ENCODE measurements around the gene CARD11. TPM values are rescaled to one million over a fixed set of nuclear protein-coding genes. Genes with fewer than 3 reads are reported as not detected.

The CARD11 gene
- total and polyA plus RNA-seq, 2 donors (not counting 1 experiment from before 2014, with no cell fraction given) = 0.02 TPM; not detected in 1

- TF ChIP-seq CTCF (conservative IDR thresholded peaks at IDR 0.05 in 1 of 2, IDR thresholded peaks at IDR 0.05 in 1 of 2; ENCODE audit: low read depth in 1 of 2, low read length in 2 of 2) = no peak
- TF ChIP-seq EZH2 (IDR thresholded peaks at IDR 0.05; ENCODE audit: low read length, missing control alignments) = no peak
- Histone ChIP-seq H3K27me3 (ENCODE audit: control insufficient read depth, insufficient read depth, low read length) (no peaks in the 10 kb centered on the region), H3K36me3 (ENCODE audit: control insufficient read depth, insufficient read depth, low read length) (no peaks in the 10 kb centered on the region), H3K79me2 (ENCODE audit: control insufficient read depth, insufficient read depth, low read length) (no peaks in the 10 kb centered on the region), H3K4me2 (ENCODE audit: extremely low read depth, insufficient read depth, low read length) (no peak overlapping the region), H4K20me1 (ENCODE audit: control insufficient read depth, extremely low read depth, insufficient read depth, low read length) (no peaks in the 10 kb centered on the region), H3K9me3 (ENCODE audit: control insufficient read depth, insufficient read depth, low read depth, low read length) (no peaks in the 10 kb centered on the region), H2AFZ (ENCODE audit: low read length) (no peak overlapping the region), H3K9ac (ENCODE audit: insufficient read depth, low read length) (no peak overlapping the region), H3K4me3 (replicated peaks in 1 of 4; ENCODE audit: control extremely low read depth in 1 of 4, insufficient read depth in 1 of 4, low read depth in 3 of 4, low read length in 4 of 4) (no peak overlapping the region), H3K27ac (ENCODE audit: insufficient read depth, low read length) (no peak overlapping the region), H3K4me1 (ENCODE audit: control insufficient read depth, extremely low read depth, insufficient read depth, low read length) (no peaks in the 10 kb centered on the region)
- DNase-seq (ENCODE audit: low read depth in 2 of 2) = no peak
Observed at GRCh38 chr7:3037259-3037658, 6.4 kb downstream of the CARD11 start.

- Histone ChIP-seq H4K20me1 (ENCODE audit: control insufficient read depth, extremely low read depth, insufficient read depth, low read length) (no peaks in the 10 kb centered on the region), H3K27me3 (ENCODE audit: control insufficient read depth, insufficient read depth, low read length) (no peaks in the 10 kb centered on the region), H3K79me2 (ENCODE audit: control insufficient read depth, insufficient read depth, low read length) (no peaks in the 10 kb centered on the region), H3K4me1 (ENCODE audit: control insufficient read depth, extremely low read depth, insufficient read depth, low read length) (no peaks in the 10 kb centered on the region), H3K4me2 (ENCODE audit: extremely low read depth, insufficient read depth, low read length) (no peak overlapping the region), H3K27ac (ENCODE audit: insufficient read depth, low read length) (no peak overlapping the region), H3K36me3 (ENCODE audit: control insufficient read depth, insufficient read depth, low read length) (no peaks in the 10 kb centered on the region), H3K9ac (ENCODE audit: insufficient read depth, low read length) (no peak overlapping the region), H2AFZ (ENCODE audit: low read length) (no peak overlapping the region), H3K4me3 (replicated peaks in 1 of 4; ENCODE audit: control extremely low read depth in 1 of 4, insufficient read depth in 1 of 4, low read depth in 3 of 4, low read length in 4 of 4) (no peak overlapping the region), H3K9me3 (ENCODE audit: control insufficient read depth, insufficient read depth, low read depth, low read length) (no peaks in the 10 kb centered on the region)
- DNase-seq (ENCODE audit: low read depth in 2 of 2) = no peak
- no peak for TF ChIP-seq CTCF (conservative IDR thresholded peaks at IDR 0.05 in 1 of 2, IDR thresholded peaks at IDR 0.05 in 1 of 2; ENCODE audit: low read depth in 1 of 2, low read length in 2 of 2)
- TF ChIP-seq EZH2 (IDR thresholded peaks at IDR 0.05; ENCODE audit: low read length, missing control alignments) = no peak
Observed at GRCh38 chr7:3034591-3035150, 9.0 kb downstream of the CARD11 start.

GRCh38 chr7:3033581-3033980 is 10.1 kb downstream of the CARD11 start:
- Histone ChIP-seq H3K4me1 (ENCODE audit: control insufficient read depth, extremely low read depth, insufficient read depth, low read length) (no peaks in the 10 kb centered on the region), H3K27ac (ENCODE audit: insufficient read depth, low read length) (no peak overlapping the region), H3K9ac (ENCODE audit: insufficient read depth, low read length) (no peak overlapping the region), H3K9me3 (ENCODE audit: control insufficient read depth, insufficient read depth, low read depth, low read length) (no peaks in the 10 kb centered on the region), H3K36me3 (ENCODE audit: control insufficient read depth, insufficient read depth, low read length) (no peaks in the 10 kb centered on the region), H3K79me2 (ENCODE audit: control insufficient read depth, insufficient read depth, low read length) (no peaks in the 10 kb centered on the region), H3K4me3 (replicated peaks in 1 of 4; ENCODE audit: control extremely low read depth in 1 of 4, insufficient read depth in 1 of 4, low read depth in 3 of 4, low read length in 4 of 4) (no peak overlapping the region), H2AFZ (ENCODE audit: low read length) (no peak overlapping the region), H4K20me1 (ENCODE audit: control insufficient read depth, extremely low read depth, insufficient read depth, low read length) (no peaks in the 10 kb centered on the region), H3K27me3 (ENCODE audit: control insufficient read depth, insufficient read depth, low read length) (no peaks in the 10 kb centered on the region), H3K4me2 (ENCODE audit: extremely low read depth, insufficient read depth, low read length) (no peak overlapping the region)
- TF ChIP-seq EZH2 (IDR thresholded peaks at IDR 0.05; ENCODE audit: low read length, missing control alignments) = no peak
- no peak for TF ChIP-seq CTCF (conservative IDR thresholded peaks at IDR 0.05 in 1 of 2, IDR thresholded peaks at IDR 0.05 in 1 of 2; ENCODE audit: low read depth in 1 of 2, low read length in 2 of 2)
- no peak for DNase-seq (ENCODE audit: low read depth in 2 of 2)

Data from fibroblast of lung (primary cell).